GM12878 (cell line): Measurements from ENCODE around the gene TIMM50. TPM values are rescaled to one million over a fixed set of nuclear protein-coding genes. Genes with fewer than 3 reads are reported as not detected.

Source experiments
- ATF2 ChIP-seq: IDR thresholded peaks from 2 replicates; pipeline ENCODE4 v1.6.1; 2012; ENCODE audit warnings: low read length, inconsistent platforms
- BCL3 ChIP-seq: IDR thresholded peaks from 2 replicates; pipeline ENCODE4 v1.6.1; 2011; ENCODE audit warnings: borderline replicate concordance, low read depth, mild to moderate bottlenecking, moderate library complexity, low read length; ENCODE audit not compliant: insufficient read depth, poor library complexity, severe bottlenecking
- BCLAF1 ChIP-seq: fragments of 450-650 bp; IDR thresholded peaks from 2 replicates; pipeline ENCODE4 v1.6.1; 2017; ENCODE audit warnings: antibody characterized with exemption, mild to moderate bottlenecking, moderate library complexity
- CBX3 ChIP-seq: fragments of 200-600 bp; sonication (generic); IDR thresholded peaks from 2 replicates; pipeline ENCODE4 v1.6.1; 2016; ENCODE audit warnings: low read depth, borderline replicate concordance
- CHD4 ChIP-seq: fragments of 200-600 bp; sonication (generic); IDR thresholded peaks from 2 replicates; pipeline ENCODE4 v1.6.1; 2016; ENCODE audit warnings: mild to moderate bottlenecking
- CTCF ChIP-seq, 3 experiments: IDR thresholded peaks in 2 of 3; conservative IDR thresholded peaks in 1 of 3; 2 replicates each; pipeline ENCODE4 v1.5.1; 2011; ENCODE audit warnings: low read depth in 3 of 3, low read length in 3 of 3, mild to moderate bottlenecking in 3 of 3, control low read depth in 2 of 3, moderate library complexity in 2 of 3, inconsistent platforms in 1 of 3, mixed read lengths in 1 of 3; ENCODE audit not compliant: control insufficient read depth in 2 of 3, insufficient read depth in 1 of 3; ENCODE audit errors: extremely low read depth in 1 of 3
- E4F1 ChIP-seq: fragments of 450-650 bp; IDR thresholded peaks from 2 replicates; pipeline ENCODE4 v1.6.1; 2018; ENCODE audit warnings: borderline replicate concordance, mild to moderate bottlenecking; ENCODE audit not compliant: partially characterized antibody
- GABPA ChIP-seq: IDR thresholded peaks from 2 replicates; pipeline ENCODE4 v1.6.1; 2014; ENCODE audit warnings: antibody characterized with exemption, low read depth, mild to moderate bottlenecking, inconsistent platforms
- GATAD2B ChIP-seq: fragments of 450-650 bp; conservative IDR thresholded peaks from 2 replicates; pipeline ENCODE4 v1.6.1; 2017; ENCODE audit warnings: low read depth, mild to moderate bottlenecking, moderate library complexity
- HDAC6 ChIP-seq: fragments of 200-600 bp; sonication (generic); IDR thresholded peaks from one replicate; pipeline ENCODE4 v1.8.0; 2017; ENCODE audit warnings: antibody characterized with exemption; ENCODE audit not compliant: unreplicated experiment
- JUNB ChIP-seq: IDR thresholded peaks from 2 replicates; pipeline ENCODE4 v1.6.1; 2016; ENCODE audit warnings: antibody characterized with exemption, mild to moderate bottlenecking
- PBX3 ChIP-seq: IDR thresholded peaks from 2 replicates; pipeline ENCODE4 v1.6.1; 2011; ENCODE audit warnings: mild to moderate bottlenecking, low read depth, low read length, moderate library complexity; ENCODE audit not compliant: insufficient replicate concordance
- PML ChIP-seq: IDR thresholded peaks from 2 replicates; pipeline ENCODE4 v1.6.1; 2012; ENCODE audit warnings: low read length, inconsistent platforms
- RBBP5 ChIP-seq: fragments of 200-600 bp; sonication (generic); conservative IDR thresholded peaks from 2 replicates; pipeline ENCODE4 v1.6.1; 2016
- SIN3A ChIP-seq: IDR thresholded peaks from 2 replicates; pipeline ENCODE4 v1.6.1; 2012; ENCODE audit warnings: low read depth, low read length, improper control_type of control experiment
- SMAD5 ChIP-seq: IDR thresholded peaks from 2 replicates; pipeline ENCODE4 v1.6.1; 2016; ENCODE audit warnings: antibody characterized with exemption, low read depth
- polyA plus RNA-seq, 11 experiments: library from polyadenylated mRNA; depleted of rRNA in 4 of 11; unstranded in 6 of 11; stranded (reverse) in 5 of 11; fragments of >200 nt; fragmentation: Nextera tagmentation in 4 of 11; fragmentation: Illumina TruSeq in 1 of 11; extraction: Ambion mirVana in 4 of 11; extraction: Trizol in 1 of 11; gene quantifications; 1 replicate in 1 of 11; 2 replicates in 10 of 11; pipeline versions ENCODE4 v1.2.1 to v1.2.3, GENCODE V29; 2011 to 2016; ENCODE audit warnings: inconsistent platforms in 2 of 11, missing spikeins in 2 of 11, low read depth in 1 of 11
- total RNA-seq, 4 experiments: library from RNA; depleted of rRNA in 3 of 4; stranded (reverse); fragments of >200 nt in 3 of 4; fragmentation: Illumina TruSeq in 1 of 4; extraction: Trizol in 1 of 4; gene quantifications; 2 replicates each; pipeline versions ENCODE4 v1.2.1 to v1.2.3, GENCODE V29; 2013 to 2021

Gene TIMM50
- total and polyA plus RNA-seq, 10 of the 15 experiments (the other 5 are each of a cell fraction or from before 2014, with no cell fraction given): 15.6 to 146 (median 101) TPM

- no peak for TF ChIP-seq GABPA
- no peak for TF ChIP-seq JUNB
- TF ChIP-seq GATAD2B: peak; percentile 72; the same call in 1 of the 2 replicates
- no peak for TF ChIP-seq ATF2
- no peak for TF ChIP-seq CBX3
- no peak for TF ChIP-seq SMAD5
- no peak for TF ChIP-seq RBBP5
- TF ChIP-seq E4F1: no peak
- no peak for TF ChIP-seq PBX3
- TF ChIP-seq SIN3A: peak; percentile 27; the same call in 1 of the 2 replicates
- TF ChIP-seq CTCF (IDR thresholded peaks at IDR 0.05 in 2 of 3, conservative IDR thresholded peaks at IDR 0.05 in 1 of 3; ENCODE audit: control insufficient read depth in 2 of 3, extremely low read depth in 1 of 3, insufficient read depth in 1 of 3, low read depth in 3 of 3, low read length in 3 of 3): peak; percentile 100; a peak in 5 of 6 replicates
- TF ChIP-seq CHD4: no peak
- no peak for TF ChIP-seq PML
- TF ChIP-seq BCL3: no peak
- no peak for TF ChIP-seq HDAC6
- no peak for TF ChIP-seq BCLAF1
Measured at GRCh38 chr19:39532233-39533002, 51.8 kb downstream of the TIMM50 start, which contains the start of gene EID2B (continued).
